GM19035 (cell line): ENCODE measurements around the gene PEA15.
A peak's percentile ranks its signal among the peaks of the same experiment; 100 is the strongest.

Experiments used
- ATAC-seq: cut with Tn5 transposase; IDR thresholded peaks from one replicate; pipeline ENCODE4 v1.9.1; 2021; ENCODE audit not compliant: unreplicated experiment

PEA15 gene

DNA sequence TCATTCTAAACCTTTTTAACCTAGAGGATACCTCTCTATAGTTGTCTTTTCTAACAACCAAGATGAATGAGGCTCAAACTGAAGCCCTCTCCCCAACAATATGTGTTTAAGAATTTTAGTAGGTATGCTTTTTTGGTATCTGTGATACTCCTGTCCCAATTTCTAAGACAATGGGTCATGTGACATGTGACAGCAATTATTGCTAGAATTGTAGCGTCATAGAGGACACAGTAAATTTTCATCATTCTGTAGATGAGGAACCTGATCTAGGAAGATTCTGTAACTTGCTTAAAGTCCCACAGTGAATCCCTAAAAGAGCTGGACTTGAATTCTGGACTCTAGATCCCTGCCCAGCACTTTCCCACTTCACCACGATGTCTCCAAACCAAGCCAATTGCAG is 26.5 kb upstream of the PEA15 start:
- no peak for ATAC-seq

DNA sequence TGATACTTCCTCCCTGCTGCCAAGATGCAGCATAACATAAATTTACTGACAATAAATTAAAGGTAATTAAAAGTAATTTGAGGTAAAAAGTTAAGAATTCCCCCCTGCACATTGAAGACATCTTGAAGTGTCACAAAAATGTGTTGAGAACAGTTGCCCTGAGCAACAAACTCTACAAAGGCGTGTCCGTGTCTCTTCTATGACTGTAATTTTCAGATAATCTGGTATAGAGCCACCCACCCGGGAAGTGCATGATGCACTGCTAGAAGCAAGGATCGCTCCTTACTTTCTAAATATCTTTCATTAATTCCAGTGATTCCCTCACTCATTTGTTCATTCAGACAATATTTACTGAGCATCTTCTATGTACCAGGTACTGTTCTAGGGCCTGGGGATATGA is 25.8 kb upstream of the PEA15 start:
- no peak for ATAC-seq

DNA sequence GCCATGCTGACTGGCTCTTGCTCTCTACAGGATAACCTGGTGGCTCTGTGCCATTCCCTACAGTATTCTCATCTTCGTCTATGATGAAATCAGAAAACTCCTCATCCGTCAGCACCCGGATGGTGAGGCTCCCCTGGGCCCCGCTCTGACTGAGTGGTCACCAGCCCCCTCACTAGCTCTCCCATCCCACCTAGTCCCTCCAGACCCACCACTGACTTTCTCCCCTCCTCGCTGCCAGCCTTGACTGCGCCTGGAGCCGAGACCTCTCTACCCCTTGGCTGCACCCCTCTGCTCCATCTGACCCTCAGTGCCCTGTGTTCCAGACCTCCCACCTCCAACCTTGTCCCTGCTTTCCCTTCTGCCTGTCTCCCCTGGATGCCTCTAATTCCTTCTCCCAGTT is 18.9 kb upstream of the PEA15 start:
- ATAC-seq: no peak

GRCh38 chr1:160186729-160187128 is 18.5 kb upstream of the PEA15 start:
- no peak for ATAC-seq

GRCh38 chr1:160187407-160187806 is 17.8 kb upstream of the PEA15 start:
- ATAC-seq: no peak

GRCh38 chr1:160188341-160188740 is 16.8 kb upstream of the PEA15 start:
- no peak for ATAC-seq

GRCh38 chr1:160189649-160190625 is 15.2 kb upstream of the PEA15 start, which contains the start of gene CASQ1:
CASQ1 (plus strand) TSS chr1:160190575; CDS start chr1:160190752, 177 bp downstream.
- no peak for ATAC-seq

- ATAC-seq: no peak
Measured at GRCh38 chr1:160191756-160192155, 13.4 kb upstream of the PEA15 start.

DNA sequence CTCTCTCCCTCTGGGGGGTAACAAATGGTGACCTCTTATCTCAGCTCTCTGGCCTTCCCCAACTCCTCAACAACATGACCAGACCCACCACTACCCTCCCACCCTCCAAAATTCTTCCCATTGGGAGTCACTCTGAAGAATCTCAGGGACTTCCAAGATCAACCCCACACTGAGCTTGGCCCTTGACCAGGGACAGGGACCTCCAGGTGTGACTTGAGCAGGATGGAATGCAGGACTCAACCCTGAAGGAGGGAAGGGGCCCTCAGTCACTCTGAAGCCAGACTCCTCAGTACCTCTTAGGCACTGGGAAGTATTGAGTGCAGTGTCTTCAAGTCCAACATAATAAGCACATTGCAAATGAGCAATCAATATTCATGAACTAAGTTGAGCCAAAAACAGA is 12.9 kb upstream of the PEA15 start:
- ATAC-seq: no peak

- ATAC-seq: peak; percentile 58
Measured at GRCh38 chr1:160193091-160193819, 11.9 kb upstream of the PEA15 start.

DNA sequence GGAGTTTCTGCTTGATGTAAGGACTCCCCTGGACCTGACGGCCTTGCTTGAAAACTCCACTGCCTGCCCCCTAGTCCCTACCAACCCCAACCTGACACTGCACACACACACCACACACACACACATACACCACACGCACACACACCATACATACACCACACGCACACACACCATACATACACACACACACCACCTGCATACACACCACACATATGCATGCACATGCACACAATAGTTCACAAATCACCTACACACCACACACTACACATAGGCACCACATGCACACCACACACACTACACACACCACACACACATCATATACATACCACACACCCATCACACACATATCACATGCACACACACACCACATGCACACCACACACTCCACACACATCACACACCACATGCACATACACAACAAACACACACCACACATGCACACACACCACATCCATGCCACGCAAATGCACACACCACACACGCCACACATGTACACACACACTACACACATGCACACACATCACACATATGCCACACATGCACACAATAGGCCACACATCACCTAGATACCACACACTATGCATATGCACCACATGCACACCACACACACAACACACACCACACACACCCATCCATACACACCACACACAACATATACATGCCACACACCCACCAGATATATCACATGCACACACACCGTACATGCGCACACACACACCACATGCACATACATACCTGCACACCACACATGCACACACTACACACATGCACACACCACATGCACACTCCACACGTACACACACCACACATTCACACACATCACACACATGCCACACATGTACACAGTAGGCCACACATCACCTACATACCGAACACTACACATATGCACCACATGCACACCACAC is 11.1 kb upstream of the PEA15 start:
- no peak for ATAC-seq

- no peak for ATAC-seq
Measured at GRCh38 chr1:160194737-160195059, 10.5 kb upstream of the PEA15 start.

- no peak for ATAC-seq
Measured at GRCh38 chr1:160196143-160196542, 9.0 kb upstream of the PEA15 start.

GRCh38 chr1:160197231-160197630 is 8.0 kb upstream of the PEA15 start:
- no peak for ATAC-seq

DNA sequence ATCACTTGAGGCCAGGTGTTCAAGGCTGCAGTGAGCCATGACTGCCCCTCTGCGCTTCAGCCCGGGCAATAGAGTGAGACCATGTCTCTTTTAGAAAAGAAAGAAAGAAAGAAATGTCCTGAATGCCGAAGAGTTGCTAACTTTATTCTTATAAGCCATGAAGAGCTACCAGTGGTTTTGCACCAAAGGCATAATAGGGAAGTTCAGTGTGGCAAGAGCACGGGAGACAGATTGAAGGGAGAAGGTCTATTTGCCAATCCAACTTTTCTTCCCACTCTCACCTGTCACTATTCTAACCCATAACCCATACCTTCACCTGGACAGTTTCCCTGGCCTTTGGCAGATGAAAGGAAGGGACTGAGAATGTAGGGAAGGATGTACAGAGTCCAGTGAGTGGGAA is 4.4 kb upstream of the PEA15 start:
- ATAC-seq: no peak

DNA sequence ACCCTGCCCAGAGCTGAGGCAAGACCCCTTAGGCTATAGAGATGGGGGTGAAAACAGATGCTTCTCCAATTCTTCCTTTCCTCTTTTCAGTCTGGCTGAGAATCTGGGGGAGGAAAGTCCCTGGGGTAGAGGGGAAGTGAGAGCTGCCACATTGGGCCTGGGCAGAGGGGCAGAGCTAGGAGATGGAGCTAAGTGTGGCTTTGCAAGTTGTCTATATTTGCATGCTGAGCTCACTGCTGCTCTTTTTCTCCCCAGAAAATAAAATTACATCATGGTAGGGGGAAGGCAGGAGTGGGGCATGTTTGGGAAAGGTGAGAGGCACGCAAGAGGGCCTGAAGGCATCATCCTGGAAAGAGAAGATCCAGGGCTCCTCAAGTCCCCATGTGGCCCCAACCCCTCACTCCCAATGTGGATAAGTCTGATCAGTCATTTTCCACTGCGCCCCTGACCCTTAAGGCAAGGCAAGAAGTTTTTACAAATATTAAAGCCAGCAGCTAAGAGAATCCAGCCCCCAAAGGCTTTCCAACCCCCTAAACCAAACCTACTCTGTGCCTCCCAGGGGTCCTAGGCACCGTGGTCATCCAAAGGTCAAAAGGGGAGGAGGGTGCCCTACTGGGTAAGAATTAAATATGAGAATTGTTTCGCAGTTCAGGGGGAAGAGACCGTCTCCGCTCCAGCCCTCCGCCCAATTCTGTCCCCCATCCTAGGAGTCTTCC is 500 bp upstream of the PEA15 start:
- ATAC-seq: peak; percentile 66

DNA sequence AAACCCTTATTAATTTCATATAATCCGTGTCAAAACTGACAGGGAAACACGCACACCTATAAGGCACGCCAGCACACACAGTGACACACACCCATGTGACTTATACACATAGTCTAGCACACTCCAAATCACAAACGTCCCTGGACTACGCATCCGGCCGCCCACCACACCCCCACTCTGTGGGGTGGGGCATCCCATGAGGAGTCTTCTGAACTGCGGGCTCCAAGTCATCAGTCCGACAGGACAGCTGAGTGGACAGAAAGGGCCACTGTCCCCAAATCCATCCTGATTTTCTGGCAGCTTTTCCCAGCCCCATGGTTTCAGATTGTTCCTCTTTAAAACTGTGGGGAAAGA is 829 bp downstream of the PEA15 start:
- ATAC-seq: no peak

DNA sequence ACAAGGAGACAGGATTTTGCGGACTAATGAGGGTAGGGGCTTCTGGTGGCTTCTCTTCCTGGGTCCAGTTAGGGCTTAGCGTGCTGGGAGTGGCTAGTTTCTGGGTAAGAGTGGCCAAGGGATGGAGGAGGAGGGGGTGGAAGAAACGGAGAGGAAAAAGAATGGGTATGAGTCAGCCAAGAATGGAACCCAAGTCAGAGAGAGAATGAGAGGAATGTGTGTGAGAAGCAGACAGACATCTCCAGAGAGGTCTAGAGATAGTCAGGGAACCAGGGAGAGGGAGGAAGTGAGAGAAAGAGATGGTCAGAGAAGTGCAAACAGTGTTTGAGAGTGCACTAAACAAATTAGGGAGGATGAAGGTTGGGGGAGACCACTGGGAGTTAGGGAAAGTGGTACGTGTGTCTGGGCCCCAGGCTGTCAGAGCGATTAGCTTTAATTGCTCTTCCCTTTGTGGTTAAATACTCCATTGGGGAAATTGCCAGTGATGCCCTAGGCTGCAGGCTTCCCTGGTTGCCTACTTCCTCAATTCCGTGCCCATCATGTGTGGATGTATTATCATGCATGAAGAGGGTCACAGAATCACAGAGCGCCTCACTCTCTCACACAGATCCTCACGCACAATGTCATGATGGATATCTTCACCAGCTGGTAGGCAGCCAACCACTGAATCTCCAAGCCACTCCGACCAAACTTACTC is 1.4 kb downstream of the PEA15 start:
- no peak for ATAC-seq

DNA sequence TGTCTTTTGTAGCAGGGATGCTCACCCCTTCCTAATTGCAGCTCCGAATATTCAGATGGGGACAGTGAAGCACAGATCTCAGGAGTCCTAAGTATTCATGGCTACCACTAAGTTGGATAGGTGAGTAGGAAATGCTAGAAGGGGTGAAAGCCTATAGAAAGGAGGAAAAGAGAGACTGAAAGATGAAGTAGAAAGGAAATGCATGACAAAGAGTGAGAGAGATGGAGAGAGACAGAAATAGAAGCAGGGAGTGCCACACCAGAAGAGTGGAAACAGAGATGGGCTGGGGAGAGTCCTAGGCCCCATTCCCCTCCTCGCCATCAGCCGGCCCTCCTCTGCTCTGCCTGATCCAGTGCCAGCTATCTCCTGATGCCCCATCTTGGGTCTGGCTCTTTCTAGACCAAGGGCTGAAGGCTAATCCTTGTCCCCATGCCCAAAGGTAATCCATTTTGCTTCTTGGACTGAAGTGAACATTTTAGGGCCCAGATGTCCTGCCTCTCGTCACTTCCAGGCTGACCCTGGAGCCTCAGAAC is 2.0 kb downstream of the PEA15 start:
- ATAC-seq: no peak
